Smooth muscle cell (in vitro differentiated cells): ENCODE data around the gene LIN7A. TPM values are rescaled to one million over a fixed set of nuclear protein-coding genes. Genes with fewer than 3 reads are reported as not detected.

Experiments used
- DNase-seq: peaks from one replicate; lab custom pipeline; 2025; ENCODE audit not compliant: unreplicated experiment; lab: John Stamatoyannopoulos, UW
- H2AFZ ChIP-seq: fragments of 200-600 bp; sonication (generic); 2 replicates; pipeline ENCODE4 v1.6.0; 2016; ENCODE audit warnings: antibody characterized with exemption, low read depth, mild to moderate bottlenecking
- H3F3A ChIP-seq: fragments of 200-600 bp; sonication (generic); 2 replicates; pipeline ENCODE4 v1.6.0; 2017; ENCODE audit warnings: antibody characterized with exemption, low read depth
- H3K27ac ChIP-seq: fragments of 200-600 bp; sonication (generic); 2 replicates; pipeline ENCODE4 v1.5.1; 2016; ENCODE audit warnings: low read depth, mild to moderate bottlenecking
- H3K27me3 ChIP-seq: fragments of 200-600 bp; sonication (generic); 2 replicates; pipeline ENCODE4 v1.6.1; 2016; ENCODE audit warnings: low read depth, mild to moderate bottlenecking
- H3K36me3 ChIP-seq: fragments of 200-600 bp; sonication (generic); 2 replicates; pipeline ENCODE4 v1.5.1; 2016; ENCODE audit warnings: low read depth
- H3K4me1 ChIP-seq: fragments of 200-600 bp; sonication (generic); 2 replicates; pipeline ENCODE4 v1.5.1; 2016; ENCODE audit warnings: low read depth
- H3K4me2 ChIP-seq: fragments of 200-600 bp; sonication (generic); 2 replicates; pipeline ENCODE4 v1.6.0; 2016; ENCODE audit warnings: mild to moderate bottlenecking
- H3K4me3 ChIP-seq: fragments of 200-600 bp; sonication (generic); 2 replicates; pipeline ENCODE4 v1.5.1; 2016; ENCODE audit warnings: mild to moderate bottlenecking
- H3K79me2 ChIP-seq: fragments of 200-600 bp; sonication (generic); 2 replicates; pipeline ENCODE4 v1.6.0; 2016; ENCODE audit warnings: low read depth, mild to moderate bottlenecking
- H3K9ac ChIP-seq: fragments of 200-600 bp; sonication (generic); 2 replicates; pipeline ENCODE4 v1.6.0; 2016; ENCODE audit warnings: low read depth
- H3K9me3 ChIP-seq: fragments of 200-600 bp; sonication (generic); replicated peaks from 2 replicates; pipeline ENCODE4 v1.5.1; 2016; ENCODE audit warnings: low read depth
- H4K20me1 ChIP-seq: fragments of 200-600 bp; sonication (generic); 2 replicates; pipeline ENCODE4 v1.6.0; 2016; ENCODE audit warnings: low read depth
- WGBS: methylation state at CpG from one replicate; pipeline ENCODE4 v1.1.7; 2016; ENCODE audit warnings: low lambda C conversion rate; 5-methylcytosine and 5-hydroxymethylcytosine counted together
- polyA plus RNA-seq: library from polyadenylated mRNA; unstranded; fragments of >200 nt; fragmentation: Nextera tagmentation; extraction: Ambion mirVana; gene quantifications from 2 replicates; pipeline ENCODE4 v1.2.1, GENCODE V29; 2016
- total RNA-seq: library from RNA; depleted of rRNA; stranded (reverse); fragments of >200 nt; gene quantifications from 2 replicates; pipeline ENCODE4 v1.2.3, GENCODE V29; 2014
- TF ChIP-seq, protein P1 (sequence below): fragments of 200-600 bp; sonication (generic); IDR thresholded peaks from 2 replicates; pipeline ENCODE4 v1.5.1; 2017; ENCODE audit warnings: borderline replicate concordance, mild to moderate bottlenecking, antibody characterized with exemption; ENCODE audit not compliant: insufficient read depth, poor library complexity, severe bottlenecking

The LIN7A gene
- total and polyA plus RNA-seq, 2 experiments from 2014 or later, result 2.0 to 3.2 TPM

- Histone ChIP-seq H4K20me1 (no peaks in the 10 kb centered on the region), H3K4me1 (peaks cover 9% of the 10 kb centered on the region), H2AFZ (no peak overlapping the region), H3K36me3 (no peaks in the 10 kb centered on the region), H3F3A (no peaks in the 10 kb centered on the region), H3K4me3 (no peak overlapping the region), H3K27me3 (no peaks in the 10 kb centered on the region), H3K27ac (peak overlapping the region; percentile 47), H3K9me3 (no peaks in the 10 kb centered on the region), H3K79me2 (no peaks in the 10 kb centered on the region), H3K4me2 (peak overlapping the region; percentile 10), H3K9ac (no peak overlapping the region)
- TF ChIP-seq, protein P1, sequence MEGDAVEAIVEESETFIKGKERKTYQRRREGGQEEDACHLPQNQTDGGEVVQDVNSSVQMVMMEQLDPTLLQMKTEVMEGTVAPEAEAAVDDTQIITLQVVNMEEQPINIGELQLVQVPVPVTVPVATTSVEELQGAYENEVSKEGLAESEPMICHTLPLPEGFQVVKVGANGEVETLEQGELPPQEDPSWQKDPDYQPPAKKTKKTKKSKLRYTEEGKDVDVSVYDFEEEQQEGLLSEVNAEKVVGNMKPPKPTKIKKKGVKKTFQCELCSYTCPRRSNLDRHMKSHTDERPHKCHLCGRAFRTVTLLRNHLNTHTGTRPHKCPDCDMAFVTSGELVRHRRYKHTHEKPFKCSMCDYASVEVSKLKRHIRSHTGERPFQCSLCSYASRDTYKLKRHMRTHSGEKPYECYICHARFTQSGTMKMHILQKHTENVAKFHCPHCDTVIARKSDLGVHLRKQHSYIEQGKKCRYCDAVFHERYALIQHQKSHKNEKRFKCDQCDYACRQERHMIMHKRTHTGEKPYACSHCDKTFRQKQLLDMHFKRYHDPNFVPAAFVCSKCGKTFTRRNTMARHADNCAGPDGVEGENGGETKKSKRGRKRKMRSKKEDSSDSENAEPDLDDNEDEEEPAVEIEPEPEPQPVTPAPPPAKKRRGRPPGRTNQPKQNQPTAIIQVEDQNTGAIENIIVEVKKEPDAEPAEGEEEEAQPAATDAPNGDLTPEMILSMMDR, result no peak
- 40% methylated on average over 4 of the region's 4 CpGs for WGBS
- DNase-seq, result no peak
Observed at GRCh38 chr12:80864046-80864735, 73.5 kb downstream of the LIN7A start.

DNA sequence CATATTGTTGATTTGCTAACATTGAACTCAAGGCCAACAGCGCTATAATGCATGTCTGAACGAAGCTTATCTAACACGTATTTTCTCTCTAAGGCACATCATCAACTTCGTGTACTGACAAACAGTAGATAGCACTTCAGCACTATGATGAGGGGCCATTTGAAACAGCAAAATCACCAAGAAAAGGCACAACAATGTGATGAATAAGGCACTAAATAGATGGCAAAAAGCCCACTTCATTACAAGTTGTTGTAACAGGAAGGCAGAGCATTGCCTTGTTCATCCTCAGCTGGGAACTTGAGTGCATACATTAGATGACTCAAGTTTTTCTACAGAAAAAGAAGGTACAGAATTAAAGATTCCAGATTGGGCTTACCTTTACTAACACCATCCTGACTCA lies 75.2 kb downstream of the LIN7A start:
- no peak overlapping the region for H3K9ac ChIP-seq
- TF ChIP-seq, protein P1, result no peak
- DNase-seq, result no peak
- no peaks in the 10 kb centered on the region for H3K79me2 ChIP-seq
- WGBS, result 65% methylated on average over 4 of the region's 4 CpGs
- H3K36me3 ChIP-seq, result no peaks in the 10 kb centered on the region
- H3K4me2 ChIP-seq, result peak overlapping the region; percentile 50
- no peak overlapping the region for H3K4me3 ChIP-seq
- H3F3A ChIP-seq, result no peaks in the 10 kb centered on the region
- peaks cover 20% of the 10 kb centered on the region for H3K4me1 ChIP-seq
- no peaks in the 10 kb centered on the region for H4K20me1 ChIP-seq
- H3K27me3 ChIP-seq, result no peaks in the 10 kb centered on the region
- peak overlapping the region; percentile 78 for H3K27ac ChIP-seq
- H2AFZ ChIP-seq, result peak overlapping the region; percentile 44
- H3K9me3 ChIP-seq, result no peaks in the 10 kb centered on the region

DNA sequence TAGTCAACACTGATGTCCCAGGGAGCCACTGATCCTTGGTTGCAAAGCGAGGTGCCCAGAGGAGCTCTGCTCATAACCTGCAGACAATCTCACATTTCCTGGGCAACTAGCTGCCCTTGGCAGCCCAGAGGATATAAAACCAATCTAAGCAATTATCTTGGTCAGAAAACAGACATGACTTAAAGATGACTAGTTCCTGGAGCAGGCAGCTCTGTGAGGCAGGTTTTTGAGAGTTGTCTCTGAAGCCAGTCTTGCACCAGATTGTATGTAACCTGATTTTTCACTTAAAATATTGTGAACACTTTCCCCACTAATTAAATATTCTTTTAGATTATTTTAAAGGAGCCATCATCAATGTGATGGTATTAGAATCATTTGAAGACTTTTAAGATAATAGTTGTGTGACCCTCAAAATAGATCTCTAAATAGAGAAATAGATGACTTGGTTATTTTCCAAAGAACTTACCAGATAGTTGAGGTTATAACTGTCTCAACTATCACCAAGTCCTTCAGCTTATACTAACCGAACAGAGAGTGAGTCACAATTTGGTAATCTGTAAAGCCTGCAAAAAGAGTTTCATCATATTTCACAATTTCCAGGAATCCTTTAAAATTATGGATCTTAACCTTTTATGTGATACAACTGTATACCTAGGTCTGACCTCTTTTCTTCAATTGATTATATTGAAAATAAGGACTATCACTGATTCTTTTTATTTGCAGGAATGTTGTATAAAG lies 75.9 kb downstream of the LIN7A start:
- WGBS, result 47% methylated on average over 2 of the region's 2 CpGs
- peak overlapping the region; percentile 50 for H3K4me2 ChIP-seq

More for the DNA sequence above, 75.9 kb downstream of the LIN7A start:
- no peak overlapping the region for H3K9ac ChIP-seq
- peaks cover 21% of the 10 kb centered on the region for H3K4me1 ChIP-seq
- no peaks in the 10 kb centered on the region for H3K36me3 ChIP-seq
- no peak overlapping the region for H3K4me3 ChIP-seq
- no peaks in the 10 kb centered on the region for H3K79me2 ChIP-seq
- no peaks in the 10 kb centered on the region for H3F3A ChIP-seq
- H4K20me1 ChIP-seq, result no peaks in the 10 kb centered on the region
- no peaks in the 10 kb centered on the region for H3K27me3 ChIP-seq
- TF ChIP-seq, protein P1, result no peak
- no peak for DNase-seq
- H3K27ac ChIP-seq, result peak overlapping the region; percentile 78
- no peaks in the 10 kb centered on the region for H3K9me3 ChIP-seq
- H2AFZ ChIP-seq, result peak overlapping the region; percentile 44
